ENCODE data around the gene GPR137. TPM values are rescaled to one million over a fixed set of nuclear protein-coding genes. Genes with fewer than 3 reads are reported as not detected.

Gene GPR137
- 26.3 and 29.5 TPM in 2 replicates for total RNA-seq (2014; rRNA removed; shearing (Covaris generic))

GRCh38 chr11:64284962-64285884 lies at the start of gene GPR137:
TSS of gene GPR137 (plus strand) at chr11:64285848. CDS start at chr11:64286525, 677 bp downstream.
- H3K4me3 ChIP-seq (ENCODE audit: insufficient read depth, low read depth, low read length) = peak within 1 kb of the TSS; percentile 78
- H3K36me3 ChIP-seq (replicated peaks; ENCODE audit: control insufficient read depth, insufficient read depth, low read length) = no peaks in the 10 kb centered on the region
- H3K27me3 ChIP-seq (ENCODE audit: control insufficient read depth, insufficient read depth, low read length) = peaks cover 8% of the 10 kb centered on the region
- peak; percentile 100 for DNase-seq

- Histone ChIP-seq H3K27me3 (ENCODE audit: control insufficient read depth, insufficient read depth, low read length) (peaks cover 10% of the 10 kb centered on the region; the same call in 1 of the 2 replicates), H3K4me3 (ENCODE audit: insufficient read depth, low read depth, low read length) (no peak overlapping the region), H3K36me3 (replicated peaks; ENCODE audit: control insufficient read depth, insufficient read depth, low read length) (peaks cover 8% of the 10 kb centered on the region)
- no peak for DNase-seq
Observed at GRCh38 chr11:64237484-64237951, 48.1 kb upstream of the GPR137 start.

GRCh38 chr11:64238076-64238475 lies 47.6 kb upstream of the GPR137 start:
- peaks cover 8% of the 10 kb centered on the region for H3K36me3 ChIP-seq (replicated peaks; ENCODE audit: control insufficient read depth, insufficient read depth, low read length)
- DNase-seq = no peak
- H3K27me3 ChIP-seq (ENCODE audit: control insufficient read depth, insufficient read depth, low read length) = peaks cover 7% of the 10 kb centered on the region; the same call in 1 of the 2 replicates
- H3K4me3 ChIP-seq (ENCODE audit: insufficient read depth, low read depth, low read length) = no peak overlapping the region

GRCh38 chr11:64238999-64239398 lies 46.6 kb upstream of the GPR137 start:
- no peak for DNase-seq
- Histone ChIP-seq H3K4me3 (ENCODE audit: insufficient read depth, low read depth, low read length) (no peak overlapping the region), H3K27me3 (ENCODE audit: control insufficient read depth, insufficient read depth, low read length) (peaks cover 1% of the 10 kb centered on the region; the same call in 1 of the 2 replicates), H3K36me3 (replicated peaks; ENCODE audit: control insufficient read depth, insufficient read depth, low read length) (peaks cover 16% of the 10 kb centered on the region)

- peaks cover 18% of the 10 kb centered on the region for H3K36me3 ChIP-seq (replicated peaks; ENCODE audit: control insufficient read depth, insufficient read depth, low read length)
- H3K4me3 ChIP-seq (ENCODE audit: insufficient read depth, low read depth, low read length) = peak overlapping the region; percentile 94
- H3K27me3 ChIP-seq (ENCODE audit: control insufficient read depth, insufficient read depth, low read length) = no peaks in the 10 kb centered on the region; the same call in 1 of the 2 replicates
- DNase-seq = no peak
Observed at GRCh38 chr11:64239662-64240434, 45.8 kb upstream of the GPR137 start.

- Histone ChIP-seq H3K36me3 (replicated peaks; ENCODE audit: control insufficient read depth, insufficient read depth, low read length) (peaks cover 18% of the 10 kb centered on the region), H3K4me3 (ENCODE audit: insufficient read depth, low read depth, low read length) (peak within 1 kb of the TSS; percentile 94), H3K27me3 (ENCODE audit: control insufficient read depth, insufficient read depth, low read length) (no peaks in the 10 kb centered on the region)
- peak; percentile 100 for DNase-seq
Observed at GRCh38 chr11:64240435-64241240, 45.0 kb upstream of the GPR137 start, which contains the start of gene FKBP2. TSS of gene FKBP2 (plus strand) at chr11:64241095. CDS start at chr11:64242388, 1,293 bp downstream.

GRCh38 chr11:64241241-64241490 lies 44.5 kb upstream of the GPR137 start:
- DNase-seq = peak; percentile 100

GRCh38 chr11:64241491-64242374 lies 43.9 kb upstream of the GPR137 start:
- H3K27me3 ChIP-seq (ENCODE audit: control insufficient read depth, insufficient read depth, low read length) = no peaks in the 10 kb centered on the region
- peaks cover 18% of the 10 kb centered on the region for H3K36me3 ChIP-seq (replicated peaks; ENCODE audit: control insufficient read depth, insufficient read depth, low read length)
- H3K4me3 ChIP-seq (ENCODE audit: insufficient read depth, low read depth, low read length) = peak overlapping the region; percentile 94
- peak; percentile 92 for DNase-seq

More at GRCh38 chr11:64241241-64241490, 44.5 kb upstream of the GPR137 start:
- Histone ChIP-seq H3K4me3 (ENCODE audit: insufficient read depth, low read depth, low read length) (peak overlapping the region; percentile 94), H3K36me3 (replicated peaks; ENCODE audit: control insufficient read depth, insufficient read depth, low read length) (peaks cover 18% of the 10 kb centered on the region), H3K27me3 (ENCODE audit: control insufficient read depth, insufficient read depth, low read length) (no peaks in the 10 kb centered on the region)

- Histone ChIP-seq H3K36me3 (replicated peaks; ENCODE audit: control insufficient read depth, insufficient read depth, low read length) (peaks cover 14% of the 10 kb centered on the region), H3K27me3 (ENCODE audit: control insufficient read depth, insufficient read depth, low read length) (no peaks in the 10 kb centered on the region), H3K4me3 (ENCODE audit: insufficient read depth, low read depth, low read length) (no peak overlapping the region)
- no peak for DNase-seq
Observed at GRCh38 chr11:64243236-64243854, 42.3 kb upstream of the GPR137 start.

- peaks cover 10% of the 10 kb centered on the region for H3K36me3 ChIP-seq (replicated peaks; ENCODE audit: control insufficient read depth, insufficient read depth, low read length)
- H3K4me3 ChIP-seq (ENCODE audit: insufficient read depth, low read depth, low read length) = no peak overlapping the region
- H3K27me3 ChIP-seq (ENCODE audit: control insufficient read depth, insufficient read depth, low read length) = no peaks in the 10 kb centered on the region
- DNase-seq = no peak
Observed at GRCh38 chr11:64244107-64244506, 41.5 kb upstream of the GPR137 start.

GRCh38 chr11:64244966-64245365 lies 40.7 kb upstream of the GPR137 start:
- no peak for DNase-seq
- Histone ChIP-seq H3K27me3 (ENCODE audit: control insufficient read depth, insufficient read depth, low read length) (no peaks in the 10 kb centered on the region), H3K36me3 (replicated peaks; ENCODE audit: control insufficient read depth, insufficient read depth, low read length) (peaks cover 10% of the 10 kb centered on the region), H3K4me3 (ENCODE audit: insufficient read depth, low read depth, low read length) (peak overlapping the region; percentile 95; the same call in 1 of the 2 replicates)

GRCh38 chr11:64245401-64245796 lies 40.2 kb upstream of the GPR137 start:
- Histone ChIP-seq H3K36me3 (replicated peaks; ENCODE audit: control insufficient read depth, insufficient read depth, low read length) (peaks cover 10% of the 10 kb centered on the region), H3K4me3 (ENCODE audit: insufficient read depth, low read depth, low read length) (peak overlapping the region; percentile 95), H3K27me3 (ENCODE audit: control insufficient read depth, insufficient read depth, low read length) (no peaks in the 10 kb centered on the region)
- DNase-seq = no peak

Measured in H7 (cell line).